Activated CD8-positive, alpha-beta T cell treated with anti-CD3 and anti-CD28 coated beads for 36 hours (primary cell): ENCODE data around the gene PDE8B. TPM values are rescaled to one million over a fixed set of nuclear protein-coding genes. Genes with fewer than 3 reads are reported as not detected.

ENCODE experiments used
- ATAC-seq: fragments of 200-7000 bp; cut with Tn5 transposase; one replicate; pipeline ENCODE4 v1.10.0; 2021; ENCODE audit warnings: mild to moderate bottlenecking, moderate library complexity
- CTCF ChIA-PET: fragments of 350-600 bp; sonication (Branson Sonifier 250); formaldehyde crosslinking; loops from one replicate; lab custom pipeline; 2021; ENCODE audit warnings: antibody characterized with exemption; lab: Charles Lee
- POLR2A ChIA-PET: fragments of 350-600 bp; sonication (Branson Sonifier 250); formaldehyde crosslinking; loops from one replicate; lab custom pipeline; 2021; ENCODE audit warnings: antibody characterized with exemption; lab: Charles Lee
- DNase-seq: peaks from one replicate; pipeline ENCODE4 v3.0.0-alpha.2; 2020
- H3K27ac Mint-ChIP-seq: one replicate; pipeline ENCODE4 v1.8.0; 2021; ENCODE audit warnings: mild to moderate bottlenecking, mixed read lengths
- H3K27me3 Mint-ChIP-seq: one replicate; pipeline ENCODE4 v1.8.0; 2021; ENCODE audit warnings: mixed read lengths
- H3K36me3 Mint-ChIP-seq: one replicate; pipeline ENCODE4 v1.8.0; 2021; ENCODE audit warnings: low read depth, mixed read lengths
- H3K4me1 Mint-ChIP-seq: one replicate; pipeline ENCODE4 v1.8.0; 2021; ENCODE audit warnings: low read depth, mixed read lengths
- H3K4me3 Mint-ChIP-seq: one replicate; pipeline ENCODE4 v1.8.0; 2021; ENCODE audit warnings: mild to moderate bottlenecking, moderate library complexity, mixed read lengths
- H3K9me3 Mint-ChIP-seq: one replicate; pipeline ENCODE4 v1.8.0; 2021; ENCODE audit warnings: mixed read lengths
- CTCF ChIP-seq: fragments of 200-600 bp; IDR thresholded peaks from one replicate; pipeline ENCODE4 v1.8.0; 2022; ENCODE audit warnings: antibody characterized with exemption, mild to moderate bottlenecking
- intact Hi-C: fragments of 100-400 bp; cut with micrococcal nuclease; formaldehyde crosslinking; loops from one replicate; pipeline ENCODE4 v1.10.0; 2022
- total RNA-seq, 2 experiments: library from RNA; stranded (reverse); gene quantifications; one replicate each; pipeline ENCODE4 v1.2.3, GENCODE V29; 2021

The PDE8B gene
- total RNA-seq, 2 experiments from 2014 or later, result 0.47 TPM; not detected in 1

- Mint-ChIP-seq H3K27me3 (peaks cover 2% of the 10 kb centered on the region), H3K4me3 (no peak overlapping the region), H3K4me1 (no peaks in the 10 kb centered on the region), H3K36me3 (no peaks in the 10 kb centered on the region), H3K9me3 (peaks cover 2% of the 10 kb centered on the region), H3K27ac (no peak overlapping the region)
- no peak for ATAC-seq
- ChIA-PET CTCF (no interaction called here), POLR2A (no interaction called here)
- TF ChIP-seq CTCF, result no peak
- DNase-seq, result no peak
- intact Hi-C loops, result no loop called here
Observed at GRCh38 chr5:77390221-77390620, 179.7 kb downstream of the PDE8B start.

GRCh38 chr5:77390795-77391194 is 180.3 kb downstream of the PDE8B start:
- Mint-ChIP-seq H3K36me3 (no peaks in the 10 kb centered on the region), H3K4me3 (no peak overlapping the region), H3K27me3 (peaks cover 2% of the 10 kb centered on the region), H3K27ac (no peak overlapping the region), H3K9me3 (peaks cover 2% of the 10 kb centered on the region), H3K4me1 (no peaks in the 10 kb centered on the region)
- TF ChIP-seq CTCF, result no peak
- CTCF ChIA-PET, result no interaction called here
- DNase-seq (no peak), ATAC-seq (no peak)
- intact Hi-C loops, result no loop called here
- POLR2A ChIA-PET, result no interaction called here

- Mint-ChIP-seq H3K27me3 (peaks cover 4% of the 10 kb centered on the region), H3K4me1 (peaks cover 4% of the 10 kb centered on the region), H3K4me3 (no peak overlapping the region), H3K36me3 (no peaks in the 10 kb centered on the region), H3K9me3 (peaks cover 2% of the 10 kb centered on the region), H3K27ac (no peak overlapping the region)
- no peak for TF ChIP-seq CTCF
- ChIA-PET POLR2A (no interaction called here), CTCF (no interaction called here)
- DNase-seq (no peak), ATAC-seq (no peak)
- intact Hi-C loops, result no loop called here
Observed at GRCh38 chr5:77391240-77391765, 180.8 kb downstream of the PDE8B start.

GRCh38 chr5:77394064-77394715 is 183.7 kb downstream of the PDE8B start:
- ATAC-seq, result no peak
- DNase-seq, result no peak
- H3K27ac Mint-ChIP-seq, result no peak overlapping the region
- peaks cover 4% of the 10 kb centered on the region for H3K4me1 Mint-ChIP-seq
- H3K36me3 Mint-ChIP-seq, result no peaks in the 10 kb centered on the region
- ChIA-PET CTCF (no interaction called here), POLR2A (no interaction called here)
- TF ChIP-seq CTCF, result no peak
- peaks cover 4% of the 10 kb centered on the region for H3K27me3 Mint-ChIP-seq
- no peaks in the 10 kb centered on the region for H3K9me3 Mint-ChIP-seq
- H3K4me3 Mint-ChIP-seq, result no peak overlapping the region
- intact Hi-C loops, result no loop called here

- POLR2A ChIA-PET, result no interaction called here
- Mint-ChIP-seq H3K9me3 (no peaks in the 10 kb centered on the region), H3K27ac (no peak overlapping the region), H3K27me3 (peaks cover 8% of the 10 kb centered on the region), H3K4me3 (no peak overlapping the region), H3K36me3 (no peaks in the 10 kb centered on the region), H3K4me1 (peaks cover 4% of the 10 kb centered on the region)
- intact Hi-C loops, result no loop called here
- CTCF ChIA-PET, result no interaction called here
- TF ChIP-seq CTCF, result no peak
- ATAC-seq (no peak), DNase-seq (no peak)
Observed at GRCh38 chr5:77396017-77396416, 185.5 kb downstream of the PDE8B start.
